ENCODE results near the gene ARRDC4.

The ARRDC4 gene

DNA sequence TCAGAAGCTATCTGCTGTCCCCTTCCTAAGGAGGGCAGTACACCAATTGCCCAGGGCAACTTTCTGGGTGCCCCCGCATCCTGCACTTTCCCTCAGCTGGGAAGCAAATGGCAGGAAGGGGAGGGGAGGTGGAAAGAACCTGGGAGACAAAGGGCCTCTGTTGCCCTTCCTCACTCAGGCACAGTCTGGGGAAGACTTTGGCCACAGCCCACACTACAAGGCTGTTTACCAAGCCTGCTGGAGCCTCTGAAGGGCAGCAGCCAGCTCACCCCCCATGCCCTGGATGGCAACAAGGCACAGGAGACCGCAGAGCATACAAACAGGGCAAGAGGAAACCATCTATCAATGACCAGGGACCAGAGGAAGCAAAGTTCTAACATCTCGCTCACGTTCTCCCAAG, 42.4 kb downstream of the ARRDC4 start:
- no peaks in the 10 kb centered on the region for H3K79me2 ChIP-seq (ENCODE audit: insufficient read depth, low read length)
- H2AFZ ChIP-seq (ENCODE audit: low read length), result no peak overlapping the region
- H3K4me3 ChIP-seq (ENCODE audit: low read length, poor library complexity, severe bottlenecking), result no peak overlapping the region
- peaks cover 4% of the 10 kb centered on the region for H3K4me1 ChIP-seq (ENCODE audit: insufficient read depth, low read length, poor library complexity, severe bottlenecking)
- no peaks in the 10 kb centered on the region for H3F3A ChIP-seq (ENCODE audit: low read depth)
- H3K9ac ChIP-seq (ENCODE audit: low read depth, low read length, poor library complexity, severe bottlenecking), result no peak overlapping the region
- H3K9me2 ChIP-seq (replicated peaks; ENCODE audit: low read depth, low read length), result no peaks in the 10 kb centered on the region
- no peaks in the 10 kb centered on the region for H3K36me3 ChIP-seq (ENCODE audit: insufficient read depth, low read length)
- H4K20me1 ChIP-seq (ENCODE audit: insufficient read depth, low read length, poor library complexity, severe bottlenecking), result no peaks in the 10 kb centered on the region
- no peaks in the 10 kb centered on the region for H3K27me3 ChIP-seq (ENCODE audit: insufficient read depth, low read length, poor library complexity, severe bottlenecking)
- H3K9me3 ChIP-seq (ENCODE audit: insufficient read depth, low read depth, low read length), result no peaks in the 10 kb centered on the region
- TF ChIP-seq, protein P1, sequence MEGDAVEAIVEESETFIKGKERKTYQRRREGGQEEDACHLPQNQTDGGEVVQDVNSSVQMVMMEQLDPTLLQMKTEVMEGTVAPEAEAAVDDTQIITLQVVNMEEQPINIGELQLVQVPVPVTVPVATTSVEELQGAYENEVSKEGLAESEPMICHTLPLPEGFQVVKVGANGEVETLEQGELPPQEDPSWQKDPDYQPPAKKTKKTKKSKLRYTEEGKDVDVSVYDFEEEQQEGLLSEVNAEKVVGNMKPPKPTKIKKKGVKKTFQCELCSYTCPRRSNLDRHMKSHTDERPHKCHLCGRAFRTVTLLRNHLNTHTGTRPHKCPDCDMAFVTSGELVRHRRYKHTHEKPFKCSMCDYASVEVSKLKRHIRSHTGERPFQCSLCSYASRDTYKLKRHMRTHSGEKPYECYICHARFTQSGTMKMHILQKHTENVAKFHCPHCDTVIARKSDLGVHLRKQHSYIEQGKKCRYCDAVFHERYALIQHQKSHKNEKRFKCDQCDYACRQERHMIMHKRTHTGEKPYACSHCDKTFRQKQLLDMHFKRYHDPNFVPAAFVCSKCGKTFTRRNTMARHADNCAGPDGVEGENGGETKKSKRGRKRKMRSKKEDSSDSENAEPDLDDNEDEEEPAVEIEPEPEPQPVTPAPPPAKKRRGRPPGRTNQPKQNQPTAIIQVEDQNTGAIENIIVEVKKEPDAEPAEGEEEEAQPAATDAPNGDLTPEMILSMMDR (conservative IDR thresholded peaks at IDR 0.05; ENCODE audit: low read length), result no peak
- no peak for TF ChIP-seq EZH2phosphoT487 (IDR thresholded peaks at IDR 0.05; ENCODE audit: borderline replicate concordance)
- no peak overlapping the region for H3K4me2 ChIP-seq (ENCODE audit: low read depth, low read length, poor library complexity, severe bottlenecking)

DNA sequence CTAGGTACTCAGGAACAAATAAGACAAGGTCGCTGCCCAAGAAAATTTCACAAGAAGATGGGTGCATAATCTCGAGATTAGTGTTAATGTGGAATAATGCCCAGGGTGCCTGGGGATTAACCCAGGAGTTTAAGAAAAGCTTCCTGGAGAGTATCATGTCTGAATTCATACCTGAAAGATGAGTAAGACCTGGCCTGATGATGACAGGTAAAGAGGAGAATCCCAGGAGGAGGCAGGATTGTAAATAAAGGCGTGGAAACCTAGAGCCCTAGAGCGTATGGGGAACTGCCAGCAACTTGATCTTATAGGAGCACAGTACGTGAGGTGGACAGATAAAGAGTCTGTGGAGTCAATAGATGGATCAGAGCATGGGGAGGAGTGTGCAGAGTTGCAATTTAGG, 43.0 kb downstream of the ARRDC4 start:
- no peak overlapping the region for H3K4me2 ChIP-seq (ENCODE audit: low read depth, low read length, poor library complexity, severe bottlenecking)
- no peaks in the 10 kb centered on the region for H3K27me3 ChIP-seq (ENCODE audit: insufficient read depth, low read length, poor library complexity, severe bottlenecking)

DNA sequence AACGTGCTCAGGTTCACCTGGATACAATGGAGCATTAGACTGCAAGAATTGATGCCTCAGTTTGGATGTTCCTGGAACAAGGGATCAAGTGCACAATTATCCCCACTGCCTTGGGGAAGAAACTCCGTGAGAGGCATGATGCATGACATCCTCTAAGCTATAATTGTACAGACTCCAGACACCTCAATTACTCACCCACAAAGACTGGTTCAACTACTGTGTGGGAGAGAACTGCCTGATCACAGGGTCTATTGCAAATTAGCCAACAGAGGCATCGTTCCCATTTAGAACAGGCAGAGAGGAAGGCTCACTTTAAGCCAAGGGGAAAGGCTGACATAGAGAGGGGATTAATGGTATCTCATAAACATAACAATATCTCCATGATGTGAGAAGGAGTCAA, 43.5 kb downstream of the ARRDC4 start:
- no peaks in the 10 kb centered on the region for H3F3A ChIP-seq (ENCODE audit: low read depth)
- no peaks in the 10 kb centered on the region for H3K36me3 ChIP-seq (ENCODE audit: insufficient read depth, low read length)
- H3K4me1 ChIP-seq (ENCODE audit: insufficient read depth, low read length, poor library complexity, severe bottlenecking), result no peaks in the 10 kb centered on the region
- H3K9me2 ChIP-seq (replicated peaks; ENCODE audit: low read depth, low read length), result no peaks in the 10 kb centered on the region
- H3K9me3 ChIP-seq (ENCODE audit: insufficient read depth, low read depth, low read length), result no peaks in the 10 kb centered on the region
- TF ChIP-seq EZH2phosphoT487 (IDR thresholded peaks at IDR 0.05; ENCODE audit: borderline replicate concordance), result no peak
- TF ChIP-seq, protein P1 (conservative IDR thresholded peaks at IDR 0.05; ENCODE audit: low read length), result no peak
- H3K4me2 ChIP-seq (ENCODE audit: low read depth, low read length, poor library complexity, severe bottlenecking), result no peak overlapping the region
- H4K20me1 ChIP-seq (ENCODE audit: insufficient read depth, low read length, poor library complexity, severe bottlenecking), result no peaks in the 10 kb centered on the region
- H3K4me3 ChIP-seq (ENCODE audit: low read length, poor library complexity, severe bottlenecking), result no peak overlapping the region
- no peak overlapping the region for H3K9ac ChIP-seq (ENCODE audit: low read depth, low read length, poor library complexity, severe bottlenecking)
- H3K79me2 ChIP-seq (ENCODE audit: insufficient read depth, low read length), result no peaks in the 10 kb centered on the region
- no peak overlapping the region for H2AFZ ChIP-seq (ENCODE audit: low read length)
- no peaks in the 10 kb centered on the region for H3K27me3 ChIP-seq (ENCODE audit: insufficient read depth, low read length, poor library complexity, severe bottlenecking)

More for the DNA sequence above, 43.0 kb downstream of the ARRDC4 start:
- no peak overlapping the region for H2AFZ ChIP-seq (ENCODE audit: low read length)
- H3F3A ChIP-seq (ENCODE audit: low read depth), result no peaks in the 10 kb centered on the region
- H3K36me3 ChIP-seq (ENCODE audit: insufficient read depth, low read length), result no peaks in the 10 kb centered on the region
- H3K9me2 ChIP-seq (replicated peaks; ENCODE audit: low read depth, low read length), result no peaks in the 10 kb centered on the region
- no peak overlapping the region for H3K9ac ChIP-seq (ENCODE audit: low read depth, low read length, poor library complexity, severe bottlenecking)
- H3K4me3 ChIP-seq (ENCODE audit: low read length, poor library complexity, severe bottlenecking), result no peak overlapping the region
- no peaks in the 10 kb centered on the region for H3K9me3 ChIP-seq (ENCODE audit: insufficient read depth, low read depth, low read length)
- H3K4me1 ChIP-seq (ENCODE audit: insufficient read depth, low read length, poor library complexity, severe bottlenecking), result peaks cover 3% of the 10 kb centered on the region
- TF ChIP-seq EZH2phosphoT487 (IDR thresholded peaks at IDR 0.05; ENCODE audit: borderline replicate concordance), result no peak
- TF ChIP-seq, protein P1 (conservative IDR thresholded peaks at IDR 0.05; ENCODE audit: low read length), result no peak
- H4K20me1 ChIP-seq (ENCODE audit: insufficient read depth, low read length, poor library complexity, severe bottlenecking), result no peaks in the 10 kb centered on the region
- H3K79me2 ChIP-seq (ENCODE audit: insufficient read depth, low read length), result no peaks in the 10 kb centered on the region
